ENCODE measurements around the gene ANK2.

DNA sequence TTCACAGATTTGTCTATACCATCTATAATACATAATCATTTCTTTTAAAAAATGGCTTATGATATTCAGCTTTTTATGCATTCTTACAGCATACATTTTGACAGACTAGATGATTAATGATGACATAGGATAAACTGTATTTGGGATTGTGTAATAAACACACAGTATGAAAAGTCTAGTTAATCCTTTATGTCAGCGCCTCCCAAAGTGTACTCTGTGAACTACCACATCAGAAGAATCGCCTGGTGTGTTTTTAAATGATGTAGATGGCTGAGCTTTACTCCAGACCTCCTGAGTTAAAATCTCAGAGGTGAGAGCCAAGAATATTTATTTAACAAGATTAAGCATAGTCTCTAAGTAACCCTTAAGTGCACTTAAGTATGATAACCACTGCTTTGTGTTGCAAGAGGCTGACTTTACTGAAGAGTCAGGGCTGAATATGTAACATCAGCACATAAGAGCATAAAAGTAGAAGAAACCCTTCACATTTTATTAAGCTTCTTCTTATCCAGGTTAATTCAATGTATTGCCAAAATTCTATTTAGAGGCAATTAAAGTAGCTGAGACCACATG lies 104.2 kb downstream of the ANK2 start:
- TF ChIP-seq POLR2A (IDR thresholded peaks at IDR 0.05), result no peak
- TF ChIP-seq, protein P1, sequence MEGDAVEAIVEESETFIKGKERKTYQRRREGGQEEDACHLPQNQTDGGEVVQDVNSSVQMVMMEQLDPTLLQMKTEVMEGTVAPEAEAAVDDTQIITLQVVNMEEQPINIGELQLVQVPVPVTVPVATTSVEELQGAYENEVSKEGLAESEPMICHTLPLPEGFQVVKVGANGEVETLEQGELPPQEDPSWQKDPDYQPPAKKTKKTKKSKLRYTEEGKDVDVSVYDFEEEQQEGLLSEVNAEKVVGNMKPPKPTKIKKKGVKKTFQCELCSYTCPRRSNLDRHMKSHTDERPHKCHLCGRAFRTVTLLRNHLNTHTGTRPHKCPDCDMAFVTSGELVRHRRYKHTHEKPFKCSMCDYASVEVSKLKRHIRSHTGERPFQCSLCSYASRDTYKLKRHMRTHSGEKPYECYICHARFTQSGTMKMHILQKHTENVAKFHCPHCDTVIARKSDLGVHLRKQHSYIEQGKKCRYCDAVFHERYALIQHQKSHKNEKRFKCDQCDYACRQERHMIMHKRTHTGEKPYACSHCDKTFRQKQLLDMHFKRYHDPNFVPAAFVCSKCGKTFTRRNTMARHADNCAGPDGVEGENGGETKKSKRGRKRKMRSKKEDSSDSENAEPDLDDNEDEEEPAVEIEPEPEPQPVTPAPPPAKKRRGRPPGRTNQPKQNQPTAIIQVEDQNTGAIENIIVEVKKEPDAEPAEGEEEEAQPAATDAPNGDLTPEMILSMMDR (IDR thresholded peaks at IDR 0.05 in 8 of 11, conservative IDR thresholded peaks at IDR 0.05 in 3 of 11), result no peak
- TF ChIP-seq POLR2AphosphoS5 (IDR thresholded peaks at IDR 0.05), result no peak
